Sigmoid colon (tissue), 7 donors: ENCODE data around the gene NDUFB2. TPM values are rescaled to one million over a fixed set of nuclear protein-coding genes. Genes with fewer than 3 reads are reported as not detected.
A peak's percentile ranks its signal among the peaks of the same experiment; 100 is the strongest.
"Not testable (repeated sequence)": the region's sequence is repeated elsewhere in the genome, so short reads cannot be mapped to it uniquely, and the experiment has no call there.

Experiments
- DNase-seq: peaks from one replicate; pipeline ENCODE4 v3.0.0-alpha.2; 2019
- H3K27ac ChIP-seq, 4 donors: fragments of 200-600 bp; sonication (generic); one replicate each; pipeline ENCODE4 v1.5.1; 2016 to 2019; ENCODE audit warnings: mild to moderate bottlenecking in 1 of 4
- H3K27me3 ChIP-seq, 3 donors: fragments of 200-600 bp; sonication (generic); one replicate each; pipeline ENCODE4 v1.5.1; 2019; ENCODE audit warnings: mild to moderate bottlenecking in 1 of 3
- H3K36me3 ChIP-seq, 4 donors: fragments of 200-600 bp; sonication (generic); one replicate each; pipeline ENCODE4 v1.5.1; 2016 to 2019
- H3K4me1 ChIP-seq, 4 donors: fragments of 200-600 bp; sonication (generic); one replicate each; pipeline ENCODE4 v1.5.1; 2017 to 2019
- H3K4me3 ChIP-seq, 4 donors: fragments of 200-600 bp; sonication (generic); one replicate each; pipeline ENCODE4 v1.5.1; 2017 to 2019; ENCODE audit warnings: mild to moderate bottlenecking in 2 of 4, moderate library complexity in 1 of 4
- H3K9me3 ChIP-seq, 4 donors: fragments of 200-600 bp in 3 of 4; sonication (generic) in 3 of 4; one replicate each; pipeline versions ENCODE4 v1.5.1 to v1.6.1; 2013 to 2019
- EP300 ChIP-seq, 4 donors: sonication (generic); formaldehyde crosslinking; IDR thresholded peaks; one replicate each; pipeline ENCODE4 v1.6.1; 2017; ENCODE audit warnings: antibody characterized with exemption in 4 of 4
- POLR2A ChIP-seq, 2 donors: fragments of 450-650 bp; IDR thresholded peaks; one replicate each; pipeline ENCODE4 v1.6.1; 2016; ENCODE audit warnings: antibody characterized with exemption in 2 of 2, mild to moderate bottlenecking in 2 of 2, moderate library complexity in 2 of 2
- POLR2AphosphoS5 ChIP-seq, 4 donors: sonication (generic); formaldehyde crosslinking; IDR thresholded peaks; one replicate each; pipeline ENCODE4 v1.6.1; 2017; ENCODE audit warnings: antibody characterized with exemption in 4 of 4
- WGBS, 2 donors: extraction: QIAGEN DNeasy Blood & Tissue Kit; methylation state at CpG; one replicate each; pipeline ENCODE4 v1.1.7; 2013; 5-methylcytosine and 5-hydroxymethylcytosine counted together
- intact Hi-C: fragments of 100-400 bp; cut with DNase I; formaldehyde crosslinking; loops from one replicate; pipeline ENCODE4 v1.15.1; 2023
- polyA plus RNA-seq, 3 donors: library from polyadenylated mRNA; stranded (reverse); fragments of 200-250 nt; gene quantifications; one replicate each; pipeline ENCODE4 v1.2.3, GENCODE V29; 2013
- total RNA-seq, 4 donors: library from RNA; depleted of rRNA; stranded (reverse); fragments of >200 nt; gene quantifications; one replicate each; pipeline ENCODE4 v1.1.0, GENCODE V29; 2016
- TF ChIP-seq, protein P1 (sequence below), 4 experiments: fragments of 450-650 bp in 3 of 4; fragments of 200-600 bp in 1 of 4; IDR thresholded peaks; one replicate each; pipeline ENCODE4 v1.5.1; 2016 to 2019; ENCODE audit warnings: antibody characterized with exemption in 4 of 4, mild to moderate bottlenecking in 3 of 4, moderate library complexity in 2 of 4
- donor health status: healthy with polysubstance abuse.
- donor health status: Bipolar disorder and iron deficiency.
- donor health status: healthy.

NDUFB2 gene
- total and polyA plus RNA-seq, 7 donors = 170 to 979 (median 377) TPM

- H3K27me3 ChIP-seq = no peaks in the 10 kb centered on the region
- peak; percentile 40 for DNase-seq
- H3K9me3 ChIP-seq = no peaks in the 10 kb centered on the region
- H3K4me1 ChIP-seq = peaks cover 0 to 35% (median 29%) of the 10 kb centered on the region in 4 donors
- peaks cover 0 to 18% (median 4%) of the 10 kb centered on the region in 4 donors for H3K36me3 ChIP-seq
- WGBS, 2 donors = 20 to 60% methylated on average over 5 of the region's 5 CpGs
- peak overlapping the region; percentile 79 to 87 (median 82) for H3K27ac ChIP-seq
- H3K4me3 ChIP-seq = no peak overlapping the region
- intact Hi-C loops = loop anchor here (1.0 to 10.0 kb wide), 4 partner anchors 23 to 860 kb away; partner anchors contain the start of genes KDM7A and MRPS33
- TF ChIP-seq EP300 (IDR thresholded peaks at IDR 0.05) (no peak), POLR2A (IDR thresholded peaks at IDR 0.05) (no peak), POLR2AphosphoS5 (IDR thresholded peaks at IDR 0.05) (no peak)
- TF ChIP-seq, protein P1, sequence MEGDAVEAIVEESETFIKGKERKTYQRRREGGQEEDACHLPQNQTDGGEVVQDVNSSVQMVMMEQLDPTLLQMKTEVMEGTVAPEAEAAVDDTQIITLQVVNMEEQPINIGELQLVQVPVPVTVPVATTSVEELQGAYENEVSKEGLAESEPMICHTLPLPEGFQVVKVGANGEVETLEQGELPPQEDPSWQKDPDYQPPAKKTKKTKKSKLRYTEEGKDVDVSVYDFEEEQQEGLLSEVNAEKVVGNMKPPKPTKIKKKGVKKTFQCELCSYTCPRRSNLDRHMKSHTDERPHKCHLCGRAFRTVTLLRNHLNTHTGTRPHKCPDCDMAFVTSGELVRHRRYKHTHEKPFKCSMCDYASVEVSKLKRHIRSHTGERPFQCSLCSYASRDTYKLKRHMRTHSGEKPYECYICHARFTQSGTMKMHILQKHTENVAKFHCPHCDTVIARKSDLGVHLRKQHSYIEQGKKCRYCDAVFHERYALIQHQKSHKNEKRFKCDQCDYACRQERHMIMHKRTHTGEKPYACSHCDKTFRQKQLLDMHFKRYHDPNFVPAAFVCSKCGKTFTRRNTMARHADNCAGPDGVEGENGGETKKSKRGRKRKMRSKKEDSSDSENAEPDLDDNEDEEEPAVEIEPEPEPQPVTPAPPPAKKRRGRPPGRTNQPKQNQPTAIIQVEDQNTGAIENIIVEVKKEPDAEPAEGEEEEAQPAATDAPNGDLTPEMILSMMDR (IDR thresholded peaks at IDR 0.05) = no peak
Measured at GRCh38 chr7:140674356-140674800, 22.1 kb upstream of the NDUFB2 start.

- Histone ChIP-seq H3K9me3 (no peaks in the 10 kb centered on the region), H3K36me3 (peaks cover 0 to 25% (median 6%) of the 10 kb centered on the region in 4 donors), H3K4me3 (no peak overlapping the region), H3K27ac (peak overlapping the region in 3 of 4 donors; percentile 79 to 87 (median 83)), H3K27me3 (no peaks in the 10 kb centered on the region), H3K4me1 (peaks cover 0 to 35% (median 29%) of the 10 kb centered on the region in 4 donors)
- intact Hi-C loops = loop anchor here (1.0 to 10.0 kb wide), 4 partner anchors 22 to 860 kb away; partner anchors contain the start of genes KDM7A and MRPS33
- TF ChIP-seq POLR2A (IDR thresholded peaks at IDR 0.05) = no peak
- TF ChIP-seq EP300 (IDR thresholded peaks at IDR 0.05) = no peak
- peak in 2 of 4 donors; percentile 53 for TF ChIP-seq POLR2AphosphoS5 (IDR thresholded peaks at IDR 0.05)
- TF ChIP-seq, protein P1 (IDR thresholded peaks at IDR 0.05) = peak in 3 of 4 experiments; percentile 5 to 38 (median 17)
- peak; percentile 68 for DNase-seq
- 50 to 65% methylated on average over 8 of the region's 8 CpGs for WGBS, 2 donors
Measured at GRCh38 chr7:140674899-140675701, 21.4 kb upstream of the NDUFB2 start.

- no peak overlapping the region for H3K4me3 ChIP-seq
- intact Hi-C loops = loop anchor here (10.0 kb wide), 2 partner anchors 501 to 859 kb away; partner anchors contain the start of gene KDM7A
- 79 to 81% methylated on average over 4 of the region's 4 CpGs for WGBS, 2 donors
- no peaks in the 10 kb centered on the region for H3K9me3 ChIP-seq
- H3K27ac ChIP-seq = peak overlapping the region in 3 of 4 donors; percentile 79 to 87 (median 83)
- peaks cover 0 to 31% (median 12%) of the 10 kb centered on the region in 4 donors for H3K36me3 ChIP-seq
- TF ChIP-seq POLR2A (IDR thresholded peaks at IDR 0.05) (no peak), EP300 (IDR thresholded peaks at IDR 0.05) (no peak), POLR2AphosphoS5 (IDR thresholded peaks at IDR 0.05) (no peak)
- TF ChIP-seq, protein P1 (IDR thresholded peaks at IDR 0.05) = no peak
- peaks cover 0 to 35% (median 29%) of the 10 kb centered on the region in 4 donors for H3K4me1 ChIP-seq
- DNase-seq = peak; percentile 47
- no peaks in the 10 kb centered on the region for H3K27me3 ChIP-seq
Measured at GRCh38 chr7:140675726-140676125, 20.8 kb upstream of the NDUFB2 start.

GRCh38 chr7:140676306-140676705 lies 20.2 kb upstream of the NDUFB2 start:
- peak; percentile 32 for DNase-seq
- Histone ChIP-seq H3K4me3 (no peak overlapping the region), H3K4me1 (peaks cover 0 to 35% (median 29%) of the 10 kb centered on the region in 4 donors), H3K27ac (peak overlapping the region in 2 of 4 donors; percentile 79 to 83), H3K36me3 (peaks cover 0 to 37% (median 15%) of the 10 kb centered on the region in 4 donors), H3K27me3 (no peaks in the 10 kb centered on the region), H3K9me3 (no peaks in the 10 kb centered on the region)
- no peak for TF ChIP-seq EP300 (IDR thresholded peaks at IDR 0.05)
- no peak for TF ChIP-seq POLR2AphosphoS5 (IDR thresholded peaks at IDR 0.05)
- no peak for TF ChIP-seq POLR2A (IDR thresholded peaks at IDR 0.05)
- TF ChIP-seq, protein P1 (IDR thresholded peaks at IDR 0.05) = no peak
- intact Hi-C loops = loop anchor here (10.0 kb wide), 2 partner anchors 502 to 858 kb away; partner anchors contain the start of gene KDM7A
- WGBS, 2 donors = 65 to 89% methylated on average over 3 of the region's 3 CpGs

GRCh38 chr7:140676956-140677355 lies 19.6 kb upstream of the NDUFB2 start:
- 92 to 97% methylated on average over 11 of the region's 11 CpGs for WGBS, 2 donors
- H3K9me3 ChIP-seq, H3K27ac ChIP-seq, H3K4me3 ChIP-seq, H3K27me3 ChIP-seq: not testable (repeated sequence)
- peaks cover 0 to 44% (median 15%) of the 10 kb centered on the region in 4 donors for H3K36me3 ChIP-seq
- intact Hi-C loops = loop anchor here (10.0 kb wide), 2 partner anchors 502 to 858 kb away; partner anchors contain the start of gene KDM7A
- peaks cover 0 to 35% (median 29%) of the 10 kb centered on the region in 4 donors for H3K4me1 ChIP-seq
- peak; percentile 53 for DNase-seq
